Measurements from ENCODE around the gene ANK2.
A peak's percentile ranks its signal among the peaks of the same experiment; 100 is the strongest.

Gene ANK2

DNA sequence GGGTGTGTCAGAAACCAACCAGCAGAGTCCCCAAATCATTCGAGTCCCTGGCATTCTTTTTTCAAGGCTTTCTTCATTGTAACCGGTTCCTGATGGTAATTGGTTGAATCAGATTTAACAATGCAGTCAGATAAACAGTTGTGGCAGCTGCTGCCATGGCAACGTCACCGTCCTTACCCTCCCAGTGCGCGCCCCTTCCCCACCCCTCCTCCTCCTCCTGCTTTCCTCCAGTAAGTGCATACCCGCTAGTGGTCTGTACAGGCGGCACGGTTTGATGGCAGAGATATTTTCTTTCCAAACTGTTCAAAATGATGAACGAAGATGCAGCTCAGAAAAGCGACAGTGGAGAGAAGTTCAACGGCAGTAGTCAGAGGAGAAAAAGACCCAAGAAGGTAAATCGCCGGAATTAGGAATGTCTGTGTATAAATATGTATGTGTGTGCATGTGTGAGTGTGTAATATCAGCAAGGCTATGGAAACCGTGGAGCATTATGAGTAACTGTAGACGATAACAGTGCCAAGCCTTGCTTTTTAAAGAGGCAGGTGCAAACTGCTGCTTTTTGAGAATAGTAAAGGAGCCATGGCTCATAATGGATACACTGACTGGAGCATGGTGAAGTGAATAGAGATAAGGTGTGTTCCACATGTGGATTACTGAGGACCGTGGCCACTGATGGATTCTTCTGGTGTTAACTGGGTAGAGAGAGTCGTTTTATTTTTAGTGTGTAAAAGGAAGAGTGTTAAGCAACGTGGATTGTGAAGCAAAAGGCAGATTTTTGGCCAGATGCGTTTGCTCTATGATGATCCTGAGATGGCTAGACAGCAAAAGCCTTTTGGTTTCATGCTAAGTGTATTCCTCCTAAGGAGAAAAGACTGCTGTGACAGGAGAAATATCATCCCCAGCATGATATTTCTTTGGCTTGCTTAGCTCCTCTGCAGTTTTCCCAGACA, at the start of gene ANK2:
Gene ANK2, plus strand, starts transcription at position 233 of the 950 bp plus-strand sequence. Its CDS starts 76 bp downstream, at position 309.
- DNase-seq: no peak

DNA sequence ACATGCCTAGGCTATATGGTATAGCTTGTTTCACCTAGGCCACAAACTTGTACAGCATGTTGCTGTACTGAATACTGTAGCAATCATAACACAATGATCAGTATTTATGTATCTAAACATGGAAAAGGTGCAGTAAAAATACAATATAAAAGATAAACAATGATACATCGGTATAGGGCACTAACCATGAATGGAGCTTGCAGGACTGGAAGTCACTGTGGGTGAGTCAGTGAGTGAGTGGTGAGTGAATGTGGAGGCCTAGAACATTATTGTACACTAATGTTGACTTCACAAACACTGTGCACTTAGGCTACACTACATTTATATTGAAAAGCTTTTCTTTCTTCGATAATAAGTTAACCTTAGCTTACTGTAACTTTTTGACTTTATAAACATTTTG, 45.6 kb upstream of the ANK2 start:
- peak; percentile 38 for DNase-seq

DNA sequence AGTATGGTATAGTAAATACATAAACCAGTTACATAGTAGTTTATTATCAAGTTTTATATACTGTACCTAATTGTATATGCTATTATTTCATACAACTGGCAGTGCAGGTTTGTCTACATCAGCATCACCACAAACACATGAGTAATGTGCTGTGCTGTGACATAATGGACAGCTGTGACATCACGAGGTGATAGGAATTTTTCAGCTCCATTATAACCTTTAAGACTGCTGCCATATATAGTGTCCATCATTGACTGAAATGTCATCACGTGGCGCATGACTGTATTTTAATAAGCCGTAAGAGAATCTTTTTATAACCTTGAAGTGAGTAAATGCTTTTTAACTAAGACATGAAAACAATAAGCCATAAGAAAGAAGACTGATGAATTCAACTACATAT, 44.8 kb upstream of the ANK2 start:
- no peak for DNase-seq

DNA sequence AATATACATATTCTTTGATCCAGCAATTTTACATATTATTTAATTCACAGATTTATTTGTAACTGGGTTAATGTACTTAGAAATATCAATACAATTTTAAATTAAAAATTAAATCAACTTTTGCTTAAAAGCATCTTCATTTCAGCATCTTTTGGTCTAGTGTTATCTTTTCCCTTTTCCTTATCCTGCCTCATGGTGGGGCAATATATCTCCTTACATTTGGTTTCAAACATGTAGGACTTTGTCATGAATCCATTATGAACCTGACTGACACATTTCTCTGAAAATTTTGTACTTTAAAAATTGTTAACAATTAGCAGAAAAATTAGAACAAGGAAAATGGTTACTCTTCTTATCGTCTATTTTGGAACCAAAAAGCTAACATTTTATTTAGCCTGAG, 42.8 kb upstream of the ANK2 start:
- DNase-seq: no peak

DNA sequence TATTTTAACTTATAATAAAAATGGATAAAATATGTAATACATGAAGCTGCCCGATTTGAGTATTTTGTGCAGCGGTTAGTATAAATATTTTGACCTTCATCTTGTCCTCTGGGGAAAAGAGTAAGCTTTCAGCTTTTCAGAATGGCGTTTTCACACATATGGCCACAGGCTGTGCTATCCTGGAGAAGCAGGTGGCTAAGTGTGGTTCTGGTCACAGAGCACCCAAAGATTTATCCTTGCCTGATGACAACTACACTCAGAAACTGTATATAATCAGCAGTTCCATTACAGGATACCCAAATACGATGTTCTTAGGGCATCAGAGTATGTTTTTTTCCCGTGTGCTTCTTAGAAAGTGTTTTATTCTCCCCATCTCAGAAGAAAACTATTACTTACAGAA, 42.3 kb upstream of the ANK2 start:
- no peak for DNase-seq

DNA sequence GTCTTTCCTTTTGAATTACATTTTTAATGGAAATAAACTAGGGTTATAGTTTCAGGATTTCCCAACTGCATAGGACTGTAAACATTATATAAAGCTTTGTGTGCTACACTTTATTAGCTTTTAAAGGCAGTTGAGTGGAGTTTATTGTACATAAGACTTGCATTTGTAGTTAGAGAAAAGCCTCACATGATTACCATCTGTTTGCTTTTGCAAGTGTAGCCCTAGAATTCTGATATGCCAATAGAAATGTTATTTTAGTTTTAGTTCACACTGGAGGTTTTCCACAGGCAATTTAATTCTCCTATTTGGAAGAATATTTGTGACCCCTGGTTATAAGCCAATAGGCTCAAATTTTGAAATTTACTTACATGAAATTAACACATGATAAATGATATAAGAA, 41.3 kb upstream of the ANK2 start:
- no peak for DNase-seq

DNA sequence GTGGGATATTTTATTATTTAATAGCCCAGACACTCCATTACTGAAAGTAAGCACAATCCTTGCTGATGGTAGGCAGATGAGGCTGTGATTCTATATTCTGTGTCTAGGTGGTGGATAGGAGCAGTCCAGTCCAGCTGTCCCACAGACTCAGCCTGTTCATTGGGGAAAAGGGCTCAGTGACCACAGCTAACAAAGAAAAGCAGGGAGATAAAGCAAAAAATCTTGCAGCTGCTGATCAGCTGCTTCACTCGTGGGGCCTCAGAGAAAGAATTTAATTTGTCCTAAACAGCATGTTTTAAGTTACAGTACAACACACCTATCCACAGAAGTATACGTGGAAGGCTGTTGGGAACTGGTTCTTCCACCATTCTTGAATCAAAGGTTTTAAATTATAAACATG, 40.7 kb upstream of the ANK2 start:
- DNase-seq: no peak

DNA sequence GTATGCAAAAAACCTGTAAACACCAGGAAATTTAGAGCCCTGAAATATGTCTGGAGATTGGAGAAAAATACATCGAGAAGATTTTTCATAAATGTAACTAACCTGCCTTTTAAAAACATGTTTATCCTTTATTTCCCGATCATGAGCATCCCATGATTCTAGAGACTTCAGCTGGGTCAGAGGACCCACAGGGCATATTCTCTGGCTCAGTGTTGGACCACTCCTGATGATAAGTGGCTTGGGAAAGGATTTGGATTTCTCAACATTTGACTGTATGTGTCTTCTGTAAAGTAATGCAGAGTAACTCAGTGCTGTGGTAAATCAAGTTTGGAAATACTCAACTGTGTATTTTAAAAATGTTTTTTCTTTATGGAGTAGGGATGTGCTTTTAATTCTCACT, 40.0 kb upstream of the ANK2 start:
- no peak for DNase-seq

DNA sequence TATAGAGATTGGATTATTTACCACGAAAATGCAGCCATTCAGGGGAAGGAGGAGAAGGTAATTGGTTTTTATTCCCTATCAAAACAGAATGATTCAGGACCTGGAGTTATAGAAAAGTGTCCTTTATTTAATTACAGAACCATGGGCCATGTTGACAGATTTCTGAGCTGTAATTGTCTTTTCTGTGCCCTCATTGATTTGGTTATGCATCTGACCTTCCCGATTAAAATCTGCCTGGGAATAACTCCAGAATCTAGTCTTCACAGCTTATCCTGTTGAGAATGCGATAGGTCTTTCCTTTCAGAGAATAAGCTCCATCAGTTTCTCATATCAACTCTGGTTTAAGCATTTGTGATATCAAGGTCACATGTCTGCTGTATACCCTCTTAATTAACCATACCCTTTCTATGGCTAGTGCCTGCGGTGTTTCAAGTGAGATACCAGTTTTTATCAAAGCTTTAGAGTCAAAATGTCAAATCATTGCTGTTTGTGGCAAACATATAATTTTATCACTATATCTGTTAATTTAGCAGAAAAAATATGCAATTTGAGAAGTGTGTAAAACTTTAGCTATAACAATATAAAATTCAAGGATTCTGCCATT, 37.2 kb upstream of the ANK2 start:
- DNase-seq: no peak

DNA sequence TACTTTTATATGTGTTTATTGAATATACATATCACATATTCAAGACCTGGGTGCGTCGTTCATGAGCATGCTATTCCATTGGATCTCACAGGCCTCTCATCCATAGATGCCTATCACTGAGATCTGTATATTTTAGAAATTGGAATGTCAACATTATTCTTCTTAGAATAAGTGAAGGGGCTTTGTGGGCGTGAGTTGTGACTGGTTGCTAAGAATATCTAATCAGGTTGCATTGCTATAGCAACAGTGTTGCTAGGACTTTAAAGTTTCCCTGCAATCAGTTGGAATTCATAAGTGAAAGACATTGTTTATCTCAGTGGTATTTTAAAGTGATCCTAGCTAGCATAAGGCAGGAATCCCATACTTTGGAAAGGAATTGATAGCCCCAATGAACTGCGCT, 36.7 kb upstream of the ANK2 start:
- no peak for DNase-seq

DNA sequence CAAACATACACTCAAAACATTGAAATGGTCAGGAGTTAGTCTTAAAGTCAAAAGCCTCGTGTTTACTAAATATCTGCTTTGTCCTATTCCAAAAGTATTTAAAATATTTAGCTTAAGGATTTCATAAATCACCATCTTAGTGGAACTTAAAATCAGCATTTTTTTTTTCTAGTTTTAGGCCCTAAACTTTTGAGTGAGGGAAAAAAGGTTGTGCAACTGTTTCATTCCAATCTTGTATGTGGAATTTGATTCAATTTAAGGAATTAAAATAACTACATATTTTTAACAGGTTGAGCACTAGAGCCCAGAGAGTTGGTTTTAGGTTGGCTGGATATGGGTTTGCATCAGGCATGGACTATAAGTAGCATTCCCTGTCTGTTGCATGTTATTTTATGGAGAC, 35.7 kb upstream of the ANK2 start:
- no peak for DNase-seq

DNA sequence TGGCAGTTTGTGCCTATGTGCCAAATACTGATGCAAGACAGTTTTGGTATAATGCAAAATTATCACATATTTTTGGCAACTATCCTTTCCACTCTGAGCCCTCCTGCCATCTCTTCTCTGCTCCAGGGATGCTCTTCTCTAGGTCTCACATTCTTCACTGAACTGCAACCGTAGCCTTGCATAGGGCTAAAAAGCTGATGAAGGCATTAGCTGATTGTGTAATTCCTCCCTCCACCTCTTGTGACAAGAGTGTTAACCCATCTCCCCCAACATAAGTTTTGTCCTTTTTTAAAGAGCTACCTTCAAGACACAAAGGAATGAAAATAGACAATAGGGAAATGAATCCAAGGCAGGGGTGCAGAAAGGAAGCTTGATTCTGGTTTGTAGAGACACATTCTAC, 33.1 kb upstream of the ANK2 start:
- DNase-seq: no peak

DNA sequence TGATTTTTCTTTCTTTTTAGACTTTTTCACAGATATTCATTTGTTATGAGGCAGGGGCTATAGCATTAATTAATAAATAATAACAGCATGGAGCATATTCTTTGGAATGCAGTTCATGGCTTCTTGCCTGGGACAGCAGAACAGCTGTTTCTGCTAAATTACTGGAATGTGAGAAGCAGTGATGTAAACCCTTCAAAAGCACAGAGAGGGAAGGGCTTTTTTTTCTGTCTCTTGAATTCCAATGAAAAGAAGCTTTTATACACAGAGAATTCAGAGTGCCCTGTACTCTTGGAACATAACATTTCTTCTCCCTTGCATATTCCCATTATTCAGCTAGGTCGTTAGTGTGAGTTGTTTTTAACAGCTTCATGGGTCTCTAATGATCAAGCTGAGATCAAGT, 28.5 kb upstream of the ANK2 start:
- peak; percentile 21 for DNase-seq

DNA sequence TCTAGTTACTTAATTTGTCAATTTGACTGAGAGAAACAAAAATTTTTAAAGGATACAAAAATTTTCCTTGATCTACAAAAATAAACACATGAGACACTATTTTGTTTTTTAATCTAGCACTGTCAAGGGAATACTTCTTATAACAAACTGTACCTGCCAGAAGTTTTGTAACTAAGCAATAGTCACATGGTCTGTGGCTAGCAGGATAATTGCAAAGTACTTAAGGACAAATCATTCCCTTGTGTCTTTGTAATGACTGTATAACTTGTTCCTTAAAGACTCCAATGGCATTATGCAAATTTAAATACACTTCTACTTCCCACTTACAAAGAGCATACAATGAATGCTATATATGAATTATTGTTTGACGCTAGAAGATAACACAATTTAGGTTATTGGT, 25.1 kb upstream of the ANK2 start:
- DNase-seq: no peak

DNA sequence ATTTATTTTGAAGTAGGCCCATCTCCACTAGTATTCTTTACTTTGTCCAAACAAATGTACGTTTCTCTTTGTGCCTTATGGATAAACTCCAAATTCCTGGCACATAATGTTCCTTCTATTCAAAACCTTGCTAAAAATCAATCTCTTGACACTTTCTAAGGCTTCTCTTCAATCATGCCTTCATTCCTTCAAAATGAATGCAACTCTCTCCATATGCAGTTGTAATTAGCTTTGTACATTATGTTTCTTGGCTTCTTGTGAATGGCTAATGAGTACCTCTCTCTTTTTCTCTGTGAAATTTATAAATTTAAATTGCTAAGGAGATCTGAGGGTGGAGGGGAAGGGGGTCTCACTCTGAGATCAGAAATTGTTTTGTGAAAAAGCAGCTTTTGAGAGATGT, 24.0 kb upstream of the ANK2 start:
- DNase-seq: no peak

DNA sequence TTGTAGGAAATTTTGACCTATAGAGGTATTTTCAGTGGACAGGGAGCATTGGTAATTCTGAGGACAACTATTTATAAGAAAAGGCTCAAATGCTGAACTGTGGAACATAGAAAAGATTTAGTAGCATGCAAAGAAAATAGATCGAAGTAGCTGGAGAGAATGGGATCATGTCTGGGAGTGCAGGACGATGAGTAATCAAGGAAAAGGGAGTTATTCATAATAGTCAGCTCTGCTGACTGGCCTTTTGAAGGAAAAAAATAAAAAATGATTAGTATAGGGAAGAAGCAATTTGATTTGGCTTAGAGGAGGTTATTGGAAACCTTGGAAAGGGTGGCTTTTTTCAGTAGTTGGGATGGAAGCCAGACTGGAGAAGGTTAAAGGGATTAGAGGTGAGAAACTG, 22.9 kb upstream of the ANK2 start:
- peak; percentile 45 for DNase-seq

DNA sequence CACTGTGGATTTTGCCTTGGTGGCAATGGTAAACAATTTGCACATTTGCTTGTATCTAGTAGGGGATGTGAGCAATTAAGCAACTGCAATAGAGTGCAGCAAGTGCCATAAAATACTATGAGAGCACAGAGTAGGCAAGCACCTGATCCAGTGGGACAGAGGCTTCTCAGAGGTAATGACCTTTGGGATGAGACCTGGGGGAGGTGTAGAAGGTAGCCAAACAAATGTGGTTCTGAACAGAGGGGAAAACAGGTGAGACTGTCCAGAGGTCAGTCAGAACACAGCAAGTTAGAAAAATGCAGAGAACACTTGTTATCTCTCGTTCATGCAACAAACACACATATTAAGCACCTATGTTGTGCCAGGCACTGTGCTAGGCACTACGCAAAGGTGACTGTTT, 21.4 kb upstream of the ANK2 start:
- DNase-seq: no peak

DNA sequence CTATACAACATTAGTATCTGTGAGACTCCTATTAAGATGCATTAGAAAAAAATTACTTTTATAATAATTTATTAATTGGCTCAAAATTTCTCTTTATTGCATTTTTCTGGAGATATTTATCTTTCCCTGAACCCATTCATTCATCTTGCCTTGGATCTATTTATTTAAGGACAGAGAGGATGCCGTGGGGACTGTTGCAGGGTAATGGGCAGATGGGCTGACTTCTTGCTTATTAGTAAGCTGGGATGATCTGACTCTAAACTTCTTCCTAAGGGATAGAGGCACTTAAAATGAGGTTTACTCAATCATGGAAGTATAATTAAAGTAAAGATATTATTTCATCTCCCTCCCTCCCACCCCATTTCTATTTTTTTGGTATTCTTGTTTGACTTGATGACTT, 18.2 kb upstream of the ANK2 start:
- DNase-seq: no peak

DNA sequence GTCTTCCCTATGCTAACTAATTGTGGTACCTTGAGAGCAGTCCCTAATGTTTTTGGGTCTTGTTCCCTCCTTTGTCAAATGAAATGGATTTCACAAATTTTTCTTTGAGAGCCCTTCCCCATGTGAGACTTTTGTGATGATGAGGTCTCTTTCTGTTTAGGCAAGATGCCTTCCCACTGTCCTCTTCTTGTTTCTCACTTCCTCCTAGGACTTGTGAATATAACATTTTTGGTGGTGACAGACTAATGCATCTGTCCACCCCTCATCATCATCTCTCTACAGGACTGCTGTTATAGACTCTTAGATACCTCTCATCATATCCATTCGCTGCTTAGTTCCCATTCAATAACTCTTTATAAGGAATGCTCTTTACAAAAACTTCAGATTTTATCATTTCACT, 8.7 kb upstream of the ANK2 start:
- no peak for DNase-seq

DNA sequence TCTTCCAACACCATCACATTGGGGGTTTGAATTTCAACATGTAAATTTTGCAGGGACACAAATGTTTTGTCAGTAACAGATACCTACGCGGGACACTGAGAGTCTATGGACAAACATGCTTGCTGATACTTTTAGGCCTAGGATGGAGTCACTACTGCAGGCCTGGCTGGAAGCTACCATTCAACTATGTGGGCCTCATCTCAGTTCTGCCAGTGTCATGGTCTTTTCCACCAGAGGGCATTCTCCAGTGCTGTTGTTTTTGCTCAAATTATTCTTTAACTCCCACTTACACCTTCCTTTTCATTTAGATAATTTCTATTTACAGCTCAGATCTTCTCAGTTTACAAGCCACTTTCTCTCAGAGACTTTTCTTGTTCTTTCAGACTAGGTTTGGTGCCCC, 7.0 kb upstream of the ANK2 start:
- DNase-seq: no peak

DNA sequence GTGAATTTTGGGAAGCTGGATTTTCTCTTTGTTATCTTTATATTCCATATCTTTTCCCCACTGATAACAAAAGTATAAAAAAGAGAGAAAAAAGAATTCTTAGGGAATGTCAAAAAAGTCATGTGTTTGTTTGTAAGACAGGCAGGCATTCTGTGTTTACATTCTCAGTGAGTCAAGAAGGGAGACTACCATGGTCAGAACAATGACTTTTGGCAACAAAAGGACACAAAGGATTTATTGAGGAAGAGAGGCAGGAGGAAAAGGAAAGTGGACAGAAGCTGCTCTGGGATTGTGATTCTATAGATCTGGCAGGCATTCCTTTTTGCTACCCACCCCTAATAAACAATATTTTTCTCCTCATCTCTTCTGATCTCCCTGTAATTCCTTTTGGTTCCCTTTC, 5.9 kb upstream of the ANK2 start:
- DNase-seq: no peak

DNA sequence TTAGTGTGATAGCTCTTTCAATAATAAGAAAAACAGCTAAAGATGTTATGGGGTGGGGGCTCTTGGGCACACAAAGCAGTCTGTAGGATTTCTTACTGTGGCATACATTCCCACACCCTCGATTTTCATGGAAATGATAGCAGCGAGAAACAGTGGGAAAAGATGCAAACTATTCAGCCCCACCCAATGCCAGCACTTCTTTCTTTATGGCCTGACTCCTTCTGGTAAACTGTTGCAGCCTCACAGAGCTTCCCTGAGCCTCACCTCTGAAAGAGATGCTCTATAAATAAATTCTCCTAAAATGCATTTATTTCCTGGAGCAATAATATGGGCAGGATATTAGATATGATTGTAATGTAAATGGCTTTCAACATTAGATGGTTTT, 910 bp downstream of the ANK2 start:
- no peak for DNase-seq

DNA sequence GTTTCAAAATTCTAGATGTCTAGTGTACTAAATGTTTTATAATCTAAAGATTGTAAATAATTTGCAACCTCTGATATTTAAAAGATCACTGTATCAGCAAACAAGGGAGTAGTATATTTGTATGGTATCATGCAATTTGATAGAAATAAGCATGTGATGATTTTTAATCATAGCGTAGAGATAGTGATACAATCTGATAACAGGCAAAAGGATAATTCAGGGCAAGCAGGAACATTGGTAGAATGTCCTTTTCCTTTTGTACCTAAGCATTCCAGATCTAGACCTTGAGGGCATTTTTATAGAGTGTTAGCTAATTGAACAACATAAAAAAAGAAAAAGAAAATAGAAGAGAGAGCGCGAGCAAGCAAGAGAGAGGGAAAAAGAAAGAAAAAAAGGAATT, 1.4 kb downstream of the ANK2 start:
- DNase-seq: no peak

DNA sequence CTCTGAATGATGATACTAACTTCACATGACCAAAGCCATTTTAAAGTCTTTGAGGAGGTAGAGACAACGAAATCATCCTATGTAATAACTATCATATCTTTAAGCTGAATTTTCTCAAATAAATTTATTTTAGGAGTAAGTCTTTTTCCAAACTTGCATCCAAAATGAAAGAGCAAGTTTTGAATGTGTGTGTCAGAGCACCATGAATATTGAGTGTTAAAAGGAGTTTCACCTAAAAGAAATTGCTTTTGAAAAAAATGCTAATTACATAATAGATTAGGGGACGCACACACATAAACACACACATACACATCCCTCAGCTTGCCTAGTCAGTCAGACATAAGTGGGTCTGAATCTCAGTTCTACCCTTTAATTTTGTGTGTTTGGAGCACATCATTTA, 1.9 kb downstream of the ANK2 start:
- no peak for DNase-seq
